HG03103 (cell line): Measurements from ENCODE around the gene SERTM2.

ENCODE experiments used
- ATAC-seq: cut with Tn5 transposase; IDR thresholded peaks from one replicate; pipeline ENCODE4 v1.9.1; 2021; ENCODE audit warnings: low read depth; ENCODE audit not compliant: unreplicated experiment

Gene SERTM2

DNA sequence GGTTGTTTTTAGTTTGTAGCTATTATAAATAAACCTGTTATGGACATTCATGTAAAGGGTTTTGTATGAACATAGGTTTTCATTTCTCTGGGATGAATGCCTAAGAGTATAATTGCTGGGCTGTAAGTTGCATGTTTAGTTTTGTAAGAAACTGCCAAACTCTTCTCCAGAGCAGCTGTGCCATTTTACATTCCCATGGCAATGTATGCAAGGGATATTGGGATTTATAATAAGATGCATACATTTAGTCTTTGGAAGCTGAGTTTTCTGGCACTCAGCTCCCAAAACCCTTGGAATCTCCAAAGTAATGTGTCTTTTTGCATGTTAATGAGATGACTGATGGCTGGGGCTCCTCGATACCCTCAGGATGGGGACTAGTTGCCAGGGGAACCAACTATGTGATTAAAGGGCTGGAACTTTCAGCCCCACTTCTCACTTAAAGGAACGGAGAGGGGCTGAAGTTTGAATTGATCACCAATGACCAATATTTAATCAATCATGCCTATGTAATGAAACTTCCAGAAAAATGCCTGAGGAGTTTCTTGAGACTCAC is 44.0 kb downstream of the SERTM2 start:
- no peak for ATAC-seq

DNA sequence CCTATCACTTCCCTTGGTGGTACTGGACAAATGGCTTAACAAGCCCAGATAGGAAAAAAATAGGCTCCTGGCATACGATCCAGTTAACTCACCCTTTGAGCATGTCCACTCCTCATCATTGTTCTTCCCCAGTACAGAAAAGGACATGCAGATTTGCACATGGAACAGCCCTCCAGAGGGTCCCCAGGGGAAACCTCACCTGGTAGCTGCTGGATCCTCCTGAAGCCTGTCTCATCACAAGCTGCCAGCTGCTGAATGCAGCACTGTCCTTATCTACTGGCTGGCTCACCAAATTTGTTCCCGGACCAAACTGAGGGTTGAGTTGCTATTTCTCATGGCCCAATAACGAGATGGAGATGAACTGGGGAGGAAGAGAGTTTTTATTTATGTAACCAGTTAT is 49.4 kb downstream of the SERTM2 start:
- no peak for ATAC-seq

DNA sequence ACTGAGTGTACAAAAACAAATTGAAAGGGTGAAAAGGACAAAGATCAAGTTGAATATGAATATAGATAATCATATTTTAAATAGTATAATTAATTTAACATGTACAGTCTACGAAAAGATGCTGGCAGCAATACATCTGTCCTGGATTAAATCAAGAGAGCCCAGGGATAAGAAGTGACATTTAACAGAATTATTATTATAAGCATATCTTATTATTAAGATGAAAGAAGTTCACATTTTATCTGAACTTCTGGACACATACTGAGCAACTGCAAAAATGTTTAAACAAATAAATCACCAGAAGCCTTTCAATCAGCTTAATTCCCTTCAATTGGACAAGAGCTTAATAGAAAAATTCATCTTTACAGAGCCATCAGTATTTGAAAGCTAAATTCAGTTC is 50.4 kb downstream of the SERTM2 start:
- ATAC-seq, result no peak

DNA sequence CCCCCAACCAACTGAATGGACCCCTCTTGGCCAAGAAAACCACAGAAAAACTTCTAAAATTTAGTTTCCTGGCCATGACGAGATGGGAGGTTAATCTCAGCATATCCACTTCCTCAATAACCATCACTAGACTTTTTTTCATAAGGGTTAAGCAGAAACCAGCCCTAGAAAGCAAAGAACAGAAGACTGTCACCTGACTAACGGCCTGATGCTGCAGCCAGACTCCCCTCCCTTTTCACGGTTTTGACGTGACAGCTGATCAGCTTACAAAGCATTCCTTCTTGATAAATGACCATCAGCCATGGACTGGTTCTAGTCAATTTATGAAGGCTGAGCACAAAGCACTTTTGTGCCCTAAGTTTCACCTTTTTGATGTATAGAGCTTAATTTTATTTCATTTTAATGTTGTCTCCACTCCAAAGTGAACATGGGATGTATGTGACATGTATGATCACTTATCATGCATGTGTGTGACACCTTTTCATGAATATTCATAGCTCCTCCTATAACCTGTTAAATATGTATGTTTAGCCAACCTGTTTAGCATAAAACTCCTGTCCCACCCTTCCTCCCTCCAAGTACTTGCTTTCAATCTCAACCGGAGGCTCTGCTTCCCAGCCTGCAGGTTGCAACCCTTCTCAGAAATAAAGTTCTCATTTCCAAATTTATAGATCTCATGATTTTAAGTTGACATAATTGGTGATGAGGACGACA is 56.3 kb downstream of the SERTM2 start:
- no peak for ATAC-seq

DNA sequence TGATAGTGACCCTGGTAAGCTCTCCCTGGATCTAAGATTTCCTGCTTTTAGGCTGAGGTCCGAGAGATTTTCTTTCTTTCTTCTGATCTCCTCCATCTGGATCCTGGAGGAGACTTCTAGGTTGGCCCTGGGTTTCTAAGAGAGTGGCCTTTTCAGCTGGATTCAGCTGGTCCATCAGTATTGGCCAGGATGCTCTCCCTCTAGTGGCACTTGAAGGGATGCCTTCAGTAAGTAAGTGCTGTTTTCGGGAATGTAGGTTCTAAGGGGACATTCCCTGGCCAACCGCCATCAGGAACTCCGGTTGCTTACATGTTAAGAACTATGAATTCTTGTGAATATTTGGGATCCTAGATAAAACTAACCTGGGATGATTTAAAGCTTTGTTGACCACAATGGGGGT is 56.9 kb downstream of the SERTM2 start:
- ATAC-seq, result no peak

DNA sequence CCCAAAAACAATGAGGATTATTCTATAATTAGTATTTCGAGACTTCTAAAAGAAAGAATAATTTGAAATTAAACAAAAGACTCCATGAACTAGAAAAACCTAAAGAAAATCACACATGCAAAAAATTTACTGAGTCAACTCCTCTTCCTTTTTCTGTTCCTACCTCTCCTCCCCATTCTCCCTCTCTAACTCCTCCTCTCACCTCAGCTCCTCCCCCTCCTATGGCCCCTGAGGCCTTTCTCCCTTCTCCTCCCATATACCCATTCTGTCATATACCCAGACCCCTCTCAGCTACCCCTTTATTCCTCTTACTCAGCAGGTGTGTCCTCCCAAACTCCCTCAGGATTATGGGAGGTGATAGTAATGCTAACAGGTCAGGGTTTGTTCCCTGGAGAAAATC is 57.4 kb downstream of the SERTM2 start:
- ATAC-seq, result no peak
